ENCODE results near the gene FMO1. TPM values are rescaled to one million over a fixed set of nuclear protein-coding genes. Genes with fewer than 3 reads are reported as not detected.

FMO1 gene
- total RNA-seq, 2 donors from 2014 or later = not detected

- no peak for DNase-seq (ENCODE audit: low spot score)
- Histone ChIP-seq H3K36me3 (no peaks in the 10 kb centered on the region), H3K9me3 (peaks cover 5% of the 10 kb centered on the region), H3K27me3 (replicated peaks; ENCODE audit: insufficient read depth) (no peaks in the 10 kb centered on the region), H3K4me1 (ENCODE audit: control insufficient read depth in 1 of 2, low read depth in 2 of 2) (no peaks in the 10 kb centered on the region), H3K27ac (no peak overlapping the region), H3K4me3 (no peak overlapping the region)
- ATAC-seq (ENCODE audit: insufficient number of reproducible peaks, low FRiP score, low read depth) = no peak
- TF ChIP-seq, protein P1, sequence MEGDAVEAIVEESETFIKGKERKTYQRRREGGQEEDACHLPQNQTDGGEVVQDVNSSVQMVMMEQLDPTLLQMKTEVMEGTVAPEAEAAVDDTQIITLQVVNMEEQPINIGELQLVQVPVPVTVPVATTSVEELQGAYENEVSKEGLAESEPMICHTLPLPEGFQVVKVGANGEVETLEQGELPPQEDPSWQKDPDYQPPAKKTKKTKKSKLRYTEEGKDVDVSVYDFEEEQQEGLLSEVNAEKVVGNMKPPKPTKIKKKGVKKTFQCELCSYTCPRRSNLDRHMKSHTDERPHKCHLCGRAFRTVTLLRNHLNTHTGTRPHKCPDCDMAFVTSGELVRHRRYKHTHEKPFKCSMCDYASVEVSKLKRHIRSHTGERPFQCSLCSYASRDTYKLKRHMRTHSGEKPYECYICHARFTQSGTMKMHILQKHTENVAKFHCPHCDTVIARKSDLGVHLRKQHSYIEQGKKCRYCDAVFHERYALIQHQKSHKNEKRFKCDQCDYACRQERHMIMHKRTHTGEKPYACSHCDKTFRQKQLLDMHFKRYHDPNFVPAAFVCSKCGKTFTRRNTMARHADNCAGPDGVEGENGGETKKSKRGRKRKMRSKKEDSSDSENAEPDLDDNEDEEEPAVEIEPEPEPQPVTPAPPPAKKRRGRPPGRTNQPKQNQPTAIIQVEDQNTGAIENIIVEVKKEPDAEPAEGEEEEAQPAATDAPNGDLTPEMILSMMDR (IDR thresholded peaks at IDR 0.05) = no peak
These were observed 4.4 kb upstream of the FMO1 start for GRCh38 chr1:171243878-171244277.

- Histone ChIP-seq H3K36me3 (no peaks in the 10 kb centered on the region), H3K27ac (no peak overlapping the region), H3K4me1 (ENCODE audit: control insufficient read depth in 1 of 2, low read depth in 2 of 2) (no peaks in the 10 kb centered on the region), H3K9me3 (no peaks in the 10 kb centered on the region), H3K4me3 (no peak overlapping the region), H3K27me3 (replicated peaks; ENCODE audit: insufficient read depth) (no peaks in the 10 kb centered on the region)
- DNase-seq (ENCODE audit: low spot score) (no peak), ATAC-seq (ENCODE audit: insufficient number of reproducible peaks, low FRiP score, low read depth) (peak; percentile 73)
- TF ChIP-seq, protein P1 (IDR thresholded peaks at IDR 0.05) = peak; percentile 63
These were observed 2.7 kb upstream of the FMO1 start for GRCh38 chr1:171245458-171246064.

DNA sequence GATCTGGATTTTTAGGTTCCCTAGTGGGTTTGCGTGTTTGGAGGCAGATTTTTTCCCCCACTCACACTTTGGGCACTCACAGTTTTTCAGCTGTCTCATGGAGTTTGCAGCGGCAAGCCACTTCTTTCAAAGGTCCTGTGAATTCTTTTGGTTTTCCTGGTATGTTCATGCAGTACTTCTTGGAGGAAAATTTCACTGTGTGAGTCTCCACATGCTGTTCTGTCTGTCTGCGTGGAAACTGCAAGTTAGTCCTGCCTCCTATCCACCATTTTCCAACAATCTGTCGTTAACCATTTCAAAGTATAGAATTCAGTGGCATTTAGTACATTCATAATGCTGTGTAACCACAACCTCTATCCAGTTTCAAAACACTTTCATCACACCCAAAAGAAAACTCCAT lies 793 bp upstream of the FMO1 start:
- Histone ChIP-seq H3K9me3 (no peaks in the 10 kb centered on the region), H3K36me3 (no peaks in the 10 kb centered on the region), H3K4me3 (no peak overlapping the region), H3K27me3 (replicated peaks; ENCODE audit: insufficient read depth) (no peaks in the 10 kb centered on the region), H3K27ac (no peak overlapping the region), H3K4me1 (ENCODE audit: control insufficient read depth in 1 of 2, low read depth in 2 of 2) (peaks cover 0 to 8% of the 10 kb centered on the region in 2 donors)
- no peak for ATAC-seq (ENCODE audit: insufficient number of reproducible peaks, low FRiP score, low read depth)
- TF ChIP-seq, protein P1 (IDR thresholded peaks at IDR 0.05) = no peak
- DNase-seq (ENCODE audit: low spot score) = no peak

GRCh38 chr1:171248841-171249240 lies 547 bp downstream of the FMO1 start:
- peaks cover 0 to 8% of the 10 kb centered on the region in 2 donors for H3K4me1 ChIP-seq (ENCODE audit: control insufficient read depth in 1 of 2, low read depth in 2 of 2)
- H3K9me3 ChIP-seq = no peaks in the 10 kb centered on the region
- TF ChIP-seq, protein P1 (IDR thresholded peaks at IDR 0.05) = no peak
- no peaks in the 10 kb centered on the region for H3K36me3 ChIP-seq
- DNase-seq (ENCODE audit: low spot score) (no peak), ATAC-seq (ENCODE audit: insufficient number of reproducible peaks, low FRiP score, low read depth) (no peak)
- H3K4me3 ChIP-seq = no peak overlapping the region
- H3K27me3 ChIP-seq (replicated peaks; ENCODE audit: insufficient read depth) = no peaks in the 10 kb centered on the region
- no peak overlapping the region for H3K27ac ChIP-seq

GRCh38 chr1:171250263-171250662 lies 2.0 kb downstream of the FMO1 start:
- DNase-seq (ENCODE audit: low spot score) = no peak

More at GRCh38 chr1:171250263-171250662, 2.0 kb downstream of the FMO1 start:
- no peaks in the 10 kb centered on the region for H3K36me3 ChIP-seq
- H3K4me3 ChIP-seq = no peak overlapping the region
- no peak overlapping the region for H3K27ac ChIP-seq
- TF ChIP-seq, protein P1 (IDR thresholded peaks at IDR 0.05) = no peak
- ATAC-seq (ENCODE audit: insufficient number of reproducible peaks, low FRiP score, low read depth) = no peak
- no peaks in the 10 kb centered on the region for H3K9me3 ChIP-seq
- no peaks in the 10 kb centered on the region for H3K27me3 ChIP-seq (replicated peaks; ENCODE audit: insufficient read depth)
- peaks cover 0 to 8% of the 10 kb centered on the region in 2 donors for H3K4me1 ChIP-seq (ENCODE audit: control insufficient read depth in 1 of 2, low read depth in 2 of 2)
